Neural crest cell (in vitro differentiated cells): Measurements from ENCODE around the gene SUMO1. TPM values are rescaled to one million over a fixed set of nuclear protein-coding genes. Genes with fewer than 3 reads are reported as not detected.
"Not testable (repeated sequence)": the region's sequence is repeated elsewhere in the genome, so short reads cannot be mapped to it uniquely, and the experiment has no call there.

ENCODE experiments used
- DNase-seq: peaks from one replicate; pipeline ENCODE4 v3.0.0; 2021; ENCODE audit warnings: low read depth, mixed read lengths, low spot score
- H3K27ac Mint-ChIP-seq: one replicate; pipeline ENCODE4 v1.8.0; 2021; ENCODE audit warnings: mild to moderate bottlenecking, mixed read lengths; ENCODE audit not compliant: unreplicated experiment
- H3K27me3 Mint-ChIP-seq: 2 replicates; pipeline ENCODE4 v1.8.0; 2021; ENCODE audit warnings: low read depth, mild to moderate bottlenecking, mixed read lengths
- H3K36me3 Mint-ChIP-seq: 2 replicates; pipeline ENCODE4 v1.8.0; 2021; ENCODE audit warnings: low read depth, mild to moderate bottlenecking, mixed read lengths
- H3K4me1 Mint-ChIP-seq: 2 replicates; pipeline ENCODE4 v1.8.0; 2021; ENCODE audit warnings: mixed read lengths
- H3K4me3 Mint-ChIP-seq: one replicate; pipeline ENCODE4 v1.8.0; 2021; ENCODE audit warnings: mild to moderate bottlenecking, mixed read lengths
- H3K9me3 Mint-ChIP-seq: 2 replicates; pipeline ENCODE4 v1.8.0; 2021; ENCODE audit warnings: mixed read lengths
- CTCF ChIP-seq: fragments of 200-600 bp; sonication (generic); conservative IDR thresholded peaks from 2 replicates; pipeline ENCODE4 v1.5.0; 2021; ENCODE audit warnings: antibody characterized with exemption, mild to moderate bottlenecking
- total RNA-seq: library from RNA; stranded (reverse); gene quantifications from 2 replicates; pipeline ENCODE4 v1.2.1, GENCODE V29; 2021

The SUMO1 gene
- total RNA-seq, 1 donor from 2014 or later = 128 TPM

DNA sequence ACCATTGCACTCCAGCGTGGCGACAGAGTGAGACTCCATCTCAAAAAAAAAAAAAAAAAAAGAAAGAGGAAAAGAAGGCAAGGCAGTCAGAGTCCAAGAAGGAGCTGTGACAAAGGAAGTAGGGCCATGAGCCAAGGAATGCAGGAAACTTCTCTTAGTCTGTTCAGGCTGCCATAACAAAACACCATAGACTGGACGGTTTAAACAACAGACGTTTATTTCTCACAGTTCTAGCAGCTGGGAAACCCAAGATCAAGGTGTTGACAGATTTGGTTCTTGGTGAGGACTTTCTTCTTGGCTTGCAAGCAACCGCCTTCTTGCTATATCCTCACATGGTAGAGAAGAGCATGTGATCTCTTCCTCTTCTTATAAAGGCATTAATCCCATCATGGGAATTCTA lies 13.1 kb upstream of the SUMO1 start:
- H3K4me1 Mint-ChIP-seq = peaks cover 7% of the 10 kb centered on the region
- DNase-seq = no peak
- H3K36me3 Mint-ChIP-seq = no peaks in the 10 kb centered on the region
- no peak for TF ChIP-seq CTCF
- peaks cover 4% of the 10 kb centered on the region for H3K9me3 Mint-ChIP-seq
- no peak overlapping the region for H3K4me3 Mint-ChIP-seq
- no peak overlapping the region for H3K27ac Mint-ChIP-seq
- no peaks in the 10 kb centered on the region for H3K27me3 Mint-ChIP-seq

DNA sequence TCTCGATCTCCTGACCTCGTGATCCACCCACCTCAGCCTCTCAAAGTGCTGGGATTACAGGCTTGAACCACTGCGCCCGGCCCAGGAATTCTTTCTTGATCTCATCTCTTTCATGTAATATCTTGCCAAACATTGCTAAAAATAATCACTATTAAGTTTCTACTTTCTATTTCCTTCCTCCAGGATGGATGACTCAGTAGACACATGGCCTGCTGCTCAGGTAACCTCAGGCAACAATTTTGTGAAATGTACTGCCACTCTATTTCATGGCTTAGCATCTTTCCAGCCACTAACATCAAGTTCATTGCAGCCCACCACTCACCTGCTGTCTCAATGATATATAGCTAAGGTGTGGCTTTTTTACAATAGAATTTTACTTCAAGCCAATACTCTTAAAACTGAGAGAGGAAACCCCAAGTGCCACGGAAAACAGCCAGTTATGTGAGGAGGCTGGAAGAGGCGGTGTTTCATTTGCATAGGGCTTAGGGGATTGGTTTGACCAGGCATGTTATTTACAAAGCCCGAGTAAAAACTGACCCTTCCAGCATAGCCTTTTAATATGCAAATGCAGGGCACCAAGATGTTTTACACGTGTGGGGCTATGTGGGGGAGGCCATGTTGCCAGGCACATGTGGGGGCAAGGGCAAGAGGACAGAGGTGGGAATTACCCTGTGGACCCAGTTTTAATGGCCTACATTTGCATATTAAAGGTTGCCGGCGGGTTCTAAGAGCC lies 11.3 kb upstream of the SUMO1 start:
- Mint-ChIP-seq H3K9me3 (peaks cover 4% of the 10 kb centered on the region), H3K4me3 (peak overlapping the region; percentile 66), H3K36me3 (no peaks in the 10 kb centered on the region), H3K27ac (no peak overlapping the region), H3K27me3 (no peaks in the 10 kb centered on the region), H3K4me1 (peaks cover 7% of the 10 kb centered on the region)
- DNase-seq = no peak
- no peak for TF ChIP-seq CTCF

DNA sequence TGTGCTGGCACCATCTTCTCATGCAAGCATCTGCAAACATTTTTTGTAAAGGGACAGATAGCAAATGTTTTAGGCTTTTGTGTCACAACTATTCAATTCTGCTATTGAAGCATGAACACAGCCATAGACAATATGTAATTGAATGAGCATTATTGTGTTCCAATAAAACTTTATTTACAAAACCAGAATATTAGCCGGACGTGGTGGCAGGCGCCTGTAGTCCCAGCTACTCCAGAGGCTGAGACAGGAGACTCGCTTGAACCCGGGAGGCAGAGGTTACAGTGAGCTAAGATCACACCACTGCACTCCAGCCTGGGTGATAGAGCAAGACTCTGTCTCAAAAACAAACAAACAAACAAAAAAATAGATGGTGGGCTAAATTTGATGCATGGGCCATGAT lies 9.3 kb upstream of the SUMO1 start:
- H3K36me3 Mint-ChIP-seq, H3K4me1 Mint-ChIP-seq, H3K27me3 Mint-ChIP-seq, H3K9me3 Mint-ChIP-seq, DNase-seq, H3K27ac Mint-ChIP-seq, H3K4me3 Mint-ChIP-seq: not testable (repeated sequence)

DNA sequence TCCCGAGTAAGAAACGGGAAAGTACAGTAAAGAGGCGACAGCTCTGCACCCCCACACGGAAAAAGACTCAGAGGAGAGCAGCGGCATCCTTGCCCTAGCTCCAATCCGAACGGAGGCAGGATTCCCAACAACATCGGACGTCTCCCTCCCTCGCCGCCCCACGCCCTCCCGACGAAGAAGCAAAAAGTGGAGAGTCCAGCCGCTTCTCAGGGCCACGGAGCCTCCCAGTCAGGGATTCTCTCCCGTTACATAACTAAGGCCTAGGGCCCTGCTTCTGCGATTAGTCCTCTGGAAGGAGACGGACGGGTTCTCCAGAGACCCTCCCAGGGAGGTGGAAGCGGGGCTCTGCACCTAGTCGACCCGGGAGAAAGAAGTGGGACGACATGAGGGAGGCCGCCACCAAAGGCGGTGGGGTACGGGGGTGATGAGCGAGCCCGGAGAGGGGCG lies 587 bp downstream of the SUMO1 start:
- no peaks in the 10 kb centered on the region for H3K36me3 Mint-ChIP-seq
- H3K9me3 Mint-ChIP-seq = no peaks in the 10 kb centered on the region
- no peak for TF ChIP-seq CTCF
- H3K4me1 Mint-ChIP-seq = peaks cover 26% of the 10 kb centered on the region
- peak overlapping the region; percentile 91 for H3K27ac Mint-ChIP-seq
- H3K27me3 Mint-ChIP-seq = no peaks in the 10 kb centered on the region
- H3K4me3 Mint-ChIP-seq = peak overlapping the region; percentile 100
- peak; percentile 35 for DNase-seq

DNA sequence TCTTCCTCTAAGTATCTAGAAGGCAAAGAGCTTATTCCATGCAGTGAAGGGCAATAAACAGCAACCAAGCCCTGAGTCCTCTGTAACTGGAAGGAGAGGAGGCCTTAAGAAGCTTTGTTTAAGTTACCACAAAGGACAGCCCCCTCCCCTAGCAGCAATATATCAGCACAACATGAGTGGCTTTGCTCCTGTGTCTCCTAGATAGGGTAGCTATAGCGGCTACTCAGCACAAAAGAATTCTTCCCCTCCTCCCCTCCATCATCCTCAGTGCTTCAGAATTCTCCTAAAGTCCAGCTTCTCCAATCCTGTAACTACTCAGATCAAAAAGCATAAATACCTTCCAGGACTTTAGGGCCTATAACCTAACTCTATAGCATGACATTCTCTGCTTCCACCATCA lies 16.5 kb downstream of the SUMO1 start:
- no peak for DNase-seq
- peaks cover 12% of the 10 kb centered on the region for H3K36me3 Mint-ChIP-seq
- no peak overlapping the region for H3K4me3 Mint-ChIP-seq
- H3K9me3 Mint-ChIP-seq = no peaks in the 10 kb centered on the region
- no peak for TF ChIP-seq CTCF
- no peaks in the 10 kb centered on the region for H3K27me3 Mint-ChIP-seq
- H3K27ac Mint-ChIP-seq = peak overlapping the region; percentile 0
- peaks cover 16% of the 10 kb centered on the region for H3K4me1 Mint-ChIP-seq

DNA sequence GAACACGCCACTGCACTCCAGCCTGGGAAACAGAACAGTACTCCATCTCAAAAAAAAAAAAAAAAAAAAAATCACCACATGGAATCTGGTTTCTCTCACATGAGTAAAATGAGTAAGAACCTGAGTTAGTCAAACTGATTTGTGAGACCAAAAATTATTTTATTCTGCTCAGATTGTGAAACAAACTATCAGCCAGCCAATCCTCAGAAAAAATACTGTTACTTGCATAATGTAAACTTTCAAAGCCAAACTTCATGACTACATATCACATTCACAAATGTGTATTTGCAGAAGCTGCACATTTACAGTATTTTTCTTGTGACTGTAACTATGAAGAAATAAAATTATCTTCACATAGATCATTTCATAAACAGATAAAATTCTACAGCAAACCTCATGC lies 23.2 kb downstream of the SUMO1 start:
- no peaks in the 10 kb centered on the region for H3K27me3 Mint-ChIP-seq
- H3K36me3 Mint-ChIP-seq = peaks cover 3% of the 10 kb centered on the region
- no peak overlapping the region for H3K27ac Mint-ChIP-seq
- DNase-seq = no peak
- H3K9me3 Mint-ChIP-seq = no peaks in the 10 kb centered on the region
- no peak overlapping the region for H3K4me3 Mint-ChIP-seq
- no peaks in the 10 kb centered on the region for H3K4me1 Mint-ChIP-seq
- no peak for TF ChIP-seq CTCF
